ENCODE data around the gene LY6G5C. TPM values are rescaled to one million over a fixed set of nuclear protein-coding genes. Genes with fewer than 3 reads are reported as not detected.

The LY6G5C gene
- total RNA-seq, 1 donor from 2014 or later, result 5.6 TPM

Small RNA genes lying within 50 kb of the gene (small RNA-seq; reads per million reads assigned to genes)
- gene LY6G6D (ENCODE audit: low replicate concordance) (not detected), gene MIR4646 (ENCODE audit: low replicate concordance) (not detected), gene MIR6832 (ENCODE audit: low replicate concordance) (not detected), gene RF00019 (ENCODE audit: low replicate concordance) (not detected)

Other genes with a start within 250 kb of the LY6G5C start
- gene MICB, start 182.9 kb downstream of the LY6G5C start, total RNA-seq, result 0.31 TPM
- not detected for gene MCCD1, start 152.1 kb downstream of the LY6G5C start, total RNA-seq
- gene DDX39B, start 139.1 kb downstream of the LY6G5C start, total RNA-seq, result 296 TPM
- gene ATP6V1G2, start 134.5 kb downstream of the LY6G5C start, total RNA-seq, result 58.8 TPM
- gene NFKBIL1, start 133.5 kb downstream of the LY6G5C start, total RNA-seq, result 15.3 TPM
- gene LTA, start 108.8 kb downstream of the LY6G5C start, total RNA-seq, result not detected
- gene TNF, start 105.5 kb downstream of the LY6G5C start, total RNA-seq, result not detected
- gene LTB, start 98.6 kb downstream of the LY6G5C start, total RNA-seq, result not detected
- gene LST1, start 94.8 kb downstream of the LY6G5C start, total RNA-seq, result not detected
- not detected for gene NCR3, start 88.1 kb downstream of the LY6G5C start, total RNA-seq
- gene AIF1, start 65.8 kb downstream of the LY6G5C start, total RNA-seq, result 3.4 TPM
- 94.8 TPM for gene PRRC2A, start 60.4 kb downstream of the LY6G5C start, total RNA-seq
- gene BAG6, start 28.4 kb downstream of the LY6G5C start, total RNA-seq, result 177 TPM
- 2.2 TPM for gene APOM, start 25.2 kb downstream of the LY6G5C start, total RNA-seq
- gene C6orf47, start 20.3 kb downstream of the LY6G5C start, total RNA-seq, result 17.2 TPM
- gene GPANK1, start 16.1 kb downstream of the LY6G5C start, total RNA-seq, result 11.3 TPM
- gene CSNK2B, start 15.0 kb downstream of the LY6G5C start, total RNA-seq, result 83.6 TPM
- gene LY6G5B, start 11.1 kb downstream of the LY6G5C start, total RNA-seq, result 13.5 TPM
- gene ABHD16A, start 22.3 kb upstream of the LY6G5C start, total RNA-seq, result 67.9 TPM
- gene LY6G6F, start 25.8 kb upstream of the LY6G5C start, total RNA-seq, result not detected
- not detected for gene LY6G6D, start 34.3 kb upstream of the LY6G5C start, total RNA-seq
- not detected for gene LY6G6C, start 40.7 kb upstream of the LY6G5C start, total RNA-seq
- gene MPIG6B, start 42.3 kb upstream of the LY6G5C start, total RNA-seq, result not detected
- 126 TPM for gene DDAH2, start 48.2 kb upstream of the LY6G5C start, total RNA-seq
- gene CLIC1, start 55.5 kb upstream of the LY6G5C start, total RNA-seq, result 20.0 TPM
- 14.1 TPM for gene MSH5, start 58.9 kb upstream of the LY6G5C start, total RNA-seq
- gene SAPCD1, start 81.6 kb upstream of the LY6G5C start, total RNA-seq, result 1.3 TPM
- 0.31 TPM for gene VWA7, start 96.3 kb upstream of the LY6G5C start, total RNA-seq
- gene VARS1, start 114.7 kb upstream of the LY6G5C start, total RNA-seq, result 57.9 TPM
- 15.3 TPM for gene LSM2, start 125.9 kb upstream of the LY6G5C start, total RNA-seq
- 3.1 TPM for gene HSPA1L, start 134.2 kb upstream of the LY6G5C start, total RNA-seq
- 170 TPM for gene HSPA1A, start 134.5 kb upstream of the LY6G5C start, total RNA-seq
- 217 TPM for gene HSPA1B, start 146.7 kb upstream of the LY6G5C start, total RNA-seq
- 17.5 TPM for gene NEU1, start 181.8 kb upstream of the LY6G5C start, total RNA-seq
- not detected for gene SLC44A4, start 197.9 kb upstream of the LY6G5C start, total RNA-seq
- 114 TPM for gene EHMT2, start 216.6 kb upstream of the LY6G5C start, total RNA-seq
- gene ZBTB12, start 221.0 kb upstream of the LY6G5C start, total RNA-seq, result 31.0 TPM
- gene C2, start 246.7 kb upstream of the LY6G5C start, total RNA-seq, result 3.1 TPM